GM18861 (cell line): ENCODE data around the gene MGLL.

Experiments used
- ATAC-seq: cut with Tn5 transposase; IDR thresholded peaks from one replicate; pipeline ENCODE4 v1.9.1; 2021; ENCODE audit not compliant: unreplicated experiment

The MGLL gene

GRCh38 chr3:127639173-127640041 is 182.9 kb downstream of the MGLL start:
- ATAC-seq: no peak
